Stimulated activated CD4-positive, alpha-beta T cell treated with anti-CD3 and anti-CD28 coated beads, Interleukin-1b, Interleukin-23, amount 100 ng/mL, for 4 hours (primary cell): Measurements from ENCODE around the gene AHCYL2.

ENCODE experiments used
- DNase-seq, 2 donors: peaks; one replicate each; pipeline ENCODE4 v3.0.0-alpha.2; 2020; ENCODE audit warnings: low read depth in 2 of 2

Gene AHCYL2

GRCh38 chr7:129224251-129225205 lies at the start of gene AHCYL2:
Gene AHCYL2 (plus strand): TSS chr7:129225030.
- DNase-seq: peak; percentile 97 to 98

GRCh38 chr7:129176916-129177710 lies 47.7 kb upstream of the AHCYL2 start:
- DNase-seq: no peak

GRCh38 chr7:129184981-129185670 lies 39.7 kb upstream of the AHCYL2 start:
- DNase-seq: no peak

- DNase-seq: no peak
Observed at GRCh38 chr7:129186749-129187260, 38.0 kb upstream of the AHCYL2 start.

GRCh38 chr7:129187681-129188371 lies 37.0 kb upstream of the AHCYL2 start:
- DNase-seq: no peak

- DNase-seq: no peak
Observed at GRCh38 chr7:129188372-129188891, 36.4 kb upstream of the AHCYL2 start, which contains the start of gene SMO. Gene SMO (plus strand): TSS chr7:129188633. CDS start chr7:129189152, 519 bp downstream.

GRCh38 chr7:129188892-129189660 lies 35.8 kb upstream of the AHCYL2 start:
- DNase-seq: no peak

- DNase-seq: no peak
Observed at GRCh38 chr7:129189661-129190310, 35.0 kb upstream of the AHCYL2 start.

- no peak for DNase-seq
Observed at GRCh38 chr7:129191272-129191671, 33.6 kb upstream of the AHCYL2 start.

- no peak for DNase-seq
Observed at GRCh38 chr7:129193892-129194291, 30.9 kb upstream of the AHCYL2 start.

GRCh38 chr7:129197771-129198170 lies 27.1 kb upstream of the AHCYL2 start:
- DNase-seq: no peak

- DNase-seq: no peak
Observed at GRCh38 chr7:129199406-129199805, 25.4 kb upstream of the AHCYL2 start.

GRCh38 chr7:129202058-129202777 lies 22.6 kb upstream of the AHCYL2 start:
- no peak for DNase-seq

- no peak for DNase-seq
Observed at GRCh38 chr7:129203050-129203741, 21.6 kb upstream of the AHCYL2 start.

- DNase-seq: no peak
Observed at GRCh38 chr7:129205126-129205818, 19.6 kb upstream of the AHCYL2 start.

GRCh38 chr7:129205987-129206785 lies 18.6 kb upstream of the AHCYL2 start:
- DNase-seq: no peak

GRCh38 chr7:129208667-129209066 lies 16.2 kb upstream of the AHCYL2 start:
- DNase-seq: no peak
